AG04450 (cell line): Measurements from ENCODE around the gene STX5. TPM values are rescaled to one million over a fixed set of nuclear protein-coding genes. Genes with fewer than 3 reads are reported as not detected.
A peak's percentile ranks its signal among the peaks of the same experiment; 100 is the strongest.

Experiments
- CTCF ChIA-PET: fragments of 300-600, 350-600 bp; formaldehyde crosslinking; extraction: SDS; loops from one replicate; lab custom pipeline; 2022; ENCODE audit warnings: antibody characterized with exemption, inconsistent platforms; lab: Charles Lee
- POLR2A ChIA-PET: fragments of 350-600 bp; formaldehyde crosslinking; extraction: SDS; loops from one replicate; lab custom pipeline; 2021; ENCODE audit warnings: antibody characterized with exemption, inconsistent platforms; lab: Yijun Ruan, JAX
- DNase-seq: peaks from one replicate; pipeline ENCODE4 v3.0.0-alpha.2; 2011; ENCODE audit warnings: low read depth, low spot score
- H3K27ac ChIP-seq: one replicate; pipeline ENCODE4 v1.5.1; 2012; ENCODE audit warnings: low read depth, low read length, control low read depth
- H3K27me3 ChIP-seq: one replicate; pipeline ENCODE4 v1.6.0; 2012; ENCODE audit warnings: low read length; ENCODE audit not compliant: control insufficient read depth, insufficient read depth
- H3K4me3 ChIP-seq: 2 replicates; pipeline ENCODE4 v1.5.1; 2011; ENCODE audit warnings: mild to moderate bottlenecking, low read depth, low read length, control low read depth
- H3K9me3 ChIP-seq: 2 replicates; pipeline ENCODE4 v1.5.1; 2012; ENCODE audit warnings: low read length; ENCODE audit not compliant: control insufficient read depth, insufficient read depth
- CTCF ChIP-seq: IDR thresholded peaks from 2 replicates; pipeline ENCODE4 v1.5.1; 2011; ENCODE audit warnings: low read depth, low read length, control low read depth, inconsistent platforms
- polyA plus RNA-seq: library from polyadenylated mRNA; depleted of rRNA; stranded (reverse); fragments of >200 nt; gene quantifications from 2 replicates; pipeline ENCODE4 v1.2.3, GENCODE V29; 2011

Gene STX5
- polyA plus RNA-seq, 1 experiment = 51.7 TPM

GRCh38 chr11:62854013-62854824 lies 22.4 kb upstream of the STX5 start:
- Histone ChIP-seq H3K27me3 (no peaks in the 10 kb centered on the region), H3K4me3 (peak overlapping the region; percentile 96), H3K27ac (no peak overlapping the region), H3K9me3 (no peaks in the 10 kb centered on the region)
- no peak for DNase-seq
- no peak for TF ChIP-seq CTCF
- CTCF ChIA-PET = interaction anchor here (0.5 to 5.0 kb wide), 4 partner anchors 9 to 242 kb away, joined by 3 to 40 read pairs (median 4); partner anchors contain the start of gene TMEM179B
- POLR2A ChIA-PET = interaction anchor here (0.6 to 9.3 kb wide), 5 partner anchors 14 to 189 kb away, joined by 3 to 172 read pairs (median 9); partner anchors contain the start of genes C11orf98, CSKMT, HNRNPUL2 and SLC3A2

GRCh38 chr11:62853279-62853965 lies 21.6 kb upstream of the STX5 start:
- TF ChIP-seq CTCF = no peak
- Histone ChIP-seq H3K27me3 (no peaks in the 10 kb centered on the region), H3K27ac (no peak overlapping the region), H3K4me3 (peak overlapping the region; percentile 96), H3K9me3 (no peaks in the 10 kb centered on the region)
- ChIA-PET POLR2A (interaction anchor here (0.9 to 9.3 kb wide), 3 partner anchors 13 to 189 kb away, joined by 3 to 172 read pairs (median 33); partner anchors contain the start of genes C11orf98, CSKMT, SLC3A2 and WDR74), CTCF (interaction anchor here (0.7 to 5.0 kb wide), 3 partner anchors 9 to 242 kb away, joined by 3 to 40 read pairs (median 5); partner anchors contain the start of gene TMEM179B)
- no peak for DNase-seq

GRCh38 chr11:62852523-62853188 lies 20.8 kb upstream of the STX5 start:
- Histone ChIP-seq H3K4me3 (no peak overlapping the region; the same call in 1 of the 2 replicates), H3K27ac (no peak overlapping the region), H3K9me3 (no peaks in the 10 kb centered on the region), H3K27me3 (no peaks in the 10 kb centered on the region)
- ChIA-PET POLR2A (interaction anchor here (9.3 kb wide), 1 partner anchor 12 kb away, joined by 172 read pairs; the partner anchor contains the start of gene WDR74), CTCF (no interaction called here)
- no peak for TF ChIP-seq CTCF
- DNase-seq = no peak

GRCh38 chr11:62851807-62852522 lies 20.1 kb upstream of the STX5 start:
- no peak for TF ChIP-seq CTCF
- no peak overlapping the region for H3K4me3 ChIP-seq
- DNase-seq = no peak
- no peaks in the 10 kb centered on the region for H3K27me3 ChIP-seq
- no peaks in the 10 kb centered on the region for H3K9me3 ChIP-seq
- POLR2A ChIA-PET = interaction anchor here (0.5 to 9.3 kb wide), 4 partner anchors 11 to 740 kb away, joined by 3 to 172 read pairs (median 4); partner anchors contain the start of genes SLC3A2 and WDR74
- CTCF ChIA-PET = interaction anchor here (0.6 kb wide), 1 partner anchor 35 kb away, joined by 3 read pairs; no protein-coding TSS in a partner anchor
- no peak overlapping the region for H3K27ac ChIP-seq
